HEK293 (cell line): ENCODE results near the gene CPEB3.

ENCODE experiments used
- CTCF ChIA-PET: fragments of 350-600 bp; formaldehyde crosslinking; extraction: SDS; loops from one replicate; lab custom pipeline; 2021; ENCODE audit warnings: antibody characterized with exemption; lab: Yijun Ruan, JAX
- POLR2A ChIA-PET: fragments of 300-600 bp; formaldehyde crosslinking; extraction: SDS; loops from one replicate; lab custom pipeline; 2020; ENCODE audit warnings: antibody characterized with exemption, inconsistent platforms; lab: Yijun Ruan, JAX
- H3K27ac ChIP-seq: fragments of 200-500 bp; sonication (Bioruptor generic); 2 replicates; pipeline ENCODE4 v1.5.1; 2014; ENCODE audit warnings: low read depth, low read length, control low read depth, inconsistent platforms; ENCODE audit errors: extremely low read depth
- H3K36me3 ChIP-seq, 2 experiments: fragments of 200-500 bp in 1 of 2; sonication (Bioruptor generic) in 1 of 2; 1 replicate in 1 of 2; 2 replicates in 1 of 2; pipeline ENCODE4 v1.5.1; 2014 to 2017; ENCODE audit warnings: inconsistent platforms in 2 of 2, low read length in 2 of 2; ENCODE audit not compliant: control insufficient read depth in 2 of 2, insufficient read depth in 1 of 2
- H3K4me1 ChIP-seq: fragments of 200-500 bp; sonication (Bioruptor generic); 2 replicates; pipeline ENCODE4 v1.5.1; 2014; ENCODE audit warnings: mild to moderate bottlenecking, low read length, inconsistent platforms; ENCODE audit not compliant: control insufficient read depth, insufficient read depth
- H3K4me3 ChIP-seq: 2 replicates; pipeline ENCODE4 v1.5.1; 2011; ENCODE audit warnings: low read depth, mild to moderate bottlenecking, control low read depth, low read length, moderate library complexity
- H3K9me3 ChIP-seq: fragments of 200-500 bp; sonication (Bioruptor generic); 2 replicates; pipeline ENCODE4 v1.5.1; 2014; ENCODE audit warnings: low read depth, low read length, inconsistent platforms; ENCODE audit not compliant: control insufficient read depth, insufficient read depth
- MEIS1 ChIP-seq: sonication (generic); formaldehyde crosslinking; IDR thresholded peaks from 2 replicates; pipeline ENCODE4 v1.8.1; 2022; ENCODE audit warnings: missing genetic modification reagents, mild to moderate bottlenecking, borderline replicate concordance
- SCRT2 ChIP-seq: fragments of 450-650 bp; formaldehyde crosslinking; IDR thresholded peaks from 2 replicates; pipeline ENCODE4 v1.5.1; 2016; ENCODE audit warnings: missing biosample characterization, missing genetic modification characterization
- TCF7L2 ChIP-seq: IDR thresholded peaks from 2 replicates; pipeline ENCODE4 v1.6.1; 2011; ENCODE audit warnings: low read depth, mild to moderate bottlenecking, inconsistent platforms, low read length, moderate library complexity, borderline replicate concordance
- ZNF112 ChIP-seq: fragments of 450-650 bp; formaldehyde crosslinking; IDR thresholded peaks from 2 replicates; pipeline ENCODE4 v1.5.0; 2017; ENCODE audit warnings: missing biosample characterization, missing genetic modification characterization
- ZNF140 ChIP-seq: fragments of 450-650 bp; formaldehyde crosslinking; IDR thresholded peaks from 2 replicates; pipeline ENCODE4 v1.5.1; 2016; ENCODE audit warnings: missing biosample characterization, missing genetic modification characterization
- ZNF239 ChIP-seq: fragments of 450-650 bp; formaldehyde crosslinking; IDR thresholded peaks from 2 replicates; pipeline ENCODE4 v1.5.1; 2016; ENCODE audit warnings: missing biosample characterization, missing genetic modification characterization
- ZNF335 ChIP-seq: fragments of 450-650 bp; formaldehyde crosslinking; conservative IDR thresholded peaks from 2 replicates; pipeline ENCODE4 v1.5.1; 2016; ENCODE audit warnings: missing biosample characterization, missing genetic modification characterization
- ZNF404 ChIP-seq: fragments of 450-650 bp; formaldehyde crosslinking; IDR thresholded peaks from 2 replicates; pipeline ENCODE4 v1.5.1; 2017; ENCODE audit warnings: missing biosample characterization, missing genetic modification characterization
- ZNF624 ChIP-seq: fragments of 450-650 bp; formaldehyde crosslinking; IDR thresholded peaks from 2 replicates; pipeline ENCODE4 v1.5.1; 2017; ENCODE audit warnings: missing biosample characterization, missing genetic modification characterization
- ZNF660 ChIP-seq: fragments of 450-650 bp; IDR thresholded peaks from 2 replicates; pipeline ENCODE4 v1.5.1; 2018; ENCODE audit warnings: missing biosample characterization, mild to moderate bottlenecking, missing genetic modification characterization
- TF ChIP-seq, protein P1 (sequence below): fragments of 450-650 bp; formaldehyde crosslinking; IDR thresholded peaks from 2 replicates; pipeline ENCODE4 v1.5.1; 2017; ENCODE audit warnings: missing biosample characterization, missing genetic modification characterization
- TF ChIP-seq, protein P2 (sequence below): fragments of 450-650 bp; formaldehyde crosslinking; IDR thresholded peaks from 2 replicates; pipeline ENCODE4 v1.5.1; 2016; ENCODE audit warnings: missing biosample characterization, missing genetic modification characterization
- TF ChIP-seq, protein P3 (sequence below): fragments of 450-650 bp; formaldehyde crosslinking; IDR thresholded peaks from 2 replicates; pipeline ENCODE4 v1.5.1; 2016; ENCODE audit warnings: missing biosample characterization, missing genetic modification characterization
- TF ChIP-seq, protein P4 (sequence below): fragments of 450-650 bp; formaldehyde crosslinking; IDR thresholded peaks from 2 replicates; pipeline ENCODE4 v1.5.1; 2016; ENCODE audit warnings: missing biosample characterization, missing genetic modification characterization
- TF ChIP-seq, protein P5 (sequence below): fragments of 450-650 bp; formaldehyde crosslinking; IDR thresholded peaks from 2 replicates; pipeline ENCODE4 v1.5.1; 2016; ENCODE audit warnings: missing biosample characterization, missing genetic modification characterization

Gene CPEB3

DNA sequence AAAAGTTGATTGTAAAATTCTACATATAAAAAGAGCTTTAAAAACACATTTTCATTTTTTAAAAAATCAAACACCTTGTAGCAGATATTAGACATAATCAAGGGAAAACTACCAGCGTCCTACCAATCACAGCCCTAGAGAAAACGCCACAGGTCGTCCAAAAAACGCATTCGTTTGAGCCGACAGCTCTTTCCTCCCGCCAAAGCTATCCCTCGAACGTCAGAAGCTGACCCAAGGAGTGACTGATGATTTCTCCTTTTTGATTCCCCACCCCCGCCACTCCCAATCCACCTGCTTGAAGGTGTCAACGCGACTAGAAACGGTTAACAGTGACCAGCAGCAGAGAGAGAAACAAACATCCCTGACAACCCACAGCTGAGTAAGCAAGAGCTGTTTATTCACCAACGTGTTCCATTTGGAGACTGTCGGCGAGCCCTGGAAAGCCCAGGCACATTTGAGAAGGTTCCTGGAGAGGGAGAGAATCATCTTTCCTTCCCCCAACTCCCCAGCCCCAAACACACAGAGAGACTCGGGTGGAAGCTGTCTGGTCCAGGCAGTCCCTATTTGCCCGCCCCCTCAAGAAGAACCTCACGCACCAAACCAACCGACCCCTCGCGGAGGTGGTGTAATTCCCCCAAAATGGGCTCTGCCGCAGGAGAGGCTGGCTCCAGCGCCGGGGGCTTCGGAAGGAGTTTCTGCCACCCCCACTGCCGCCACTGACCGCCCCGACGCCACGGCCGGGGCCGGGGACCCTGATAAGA, 622 bp downstream of the CPEB3 start (continued):
- TF ChIP-seq, protein P1, sequence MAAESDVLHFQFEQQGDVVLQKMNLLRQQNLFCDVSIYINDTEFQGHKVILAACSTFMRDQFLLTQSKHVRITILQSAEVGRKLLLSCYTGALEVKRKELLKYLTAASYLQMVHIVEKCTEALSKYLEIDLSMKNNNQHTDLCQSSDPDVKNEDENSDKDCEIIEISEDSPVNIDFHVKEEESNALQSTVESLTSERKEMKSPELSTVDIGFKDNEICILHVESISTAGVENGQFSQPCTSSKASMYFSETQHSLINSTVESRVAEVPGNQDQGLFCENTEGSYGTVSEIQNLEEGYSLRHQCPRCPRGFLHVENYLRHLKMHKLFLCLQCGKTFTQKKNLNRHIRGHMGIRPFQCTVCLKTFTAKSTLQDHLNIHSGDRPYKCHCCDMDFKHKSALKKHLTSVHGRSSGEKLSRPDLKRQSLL, result peak; percentile 87
- TF ChIP-seq, protein P2, sequence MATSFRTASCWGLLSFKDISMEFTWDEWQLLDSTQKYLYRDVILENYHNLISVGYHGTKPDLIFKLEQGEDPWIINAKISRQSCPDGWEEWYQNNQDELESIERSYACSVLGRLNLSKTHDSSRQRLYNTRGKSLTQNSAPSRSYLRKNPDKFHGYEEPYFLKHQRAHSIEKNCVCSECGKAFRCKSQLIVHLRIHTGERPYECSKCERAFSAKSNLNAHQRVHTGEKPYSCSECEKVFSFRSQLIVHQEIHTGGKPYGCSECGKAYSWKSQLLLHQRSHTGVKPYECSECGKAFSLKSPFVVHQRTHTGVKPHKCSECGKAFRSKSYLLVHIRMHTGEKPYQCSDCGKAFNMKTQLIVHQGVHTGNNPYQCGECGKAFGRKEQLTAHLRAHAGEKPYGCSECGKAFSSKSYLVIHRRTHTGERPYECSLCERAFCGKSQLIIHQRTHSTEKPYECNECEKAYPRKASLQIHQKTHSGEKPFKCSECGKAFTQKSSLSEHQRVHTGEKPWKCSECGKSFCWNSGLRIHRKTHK, result no peak
- no peak for TF ChIP-seq ZNF624 (tag by site-specific recombination)
- TF ChIP-seq, protein P3, sequence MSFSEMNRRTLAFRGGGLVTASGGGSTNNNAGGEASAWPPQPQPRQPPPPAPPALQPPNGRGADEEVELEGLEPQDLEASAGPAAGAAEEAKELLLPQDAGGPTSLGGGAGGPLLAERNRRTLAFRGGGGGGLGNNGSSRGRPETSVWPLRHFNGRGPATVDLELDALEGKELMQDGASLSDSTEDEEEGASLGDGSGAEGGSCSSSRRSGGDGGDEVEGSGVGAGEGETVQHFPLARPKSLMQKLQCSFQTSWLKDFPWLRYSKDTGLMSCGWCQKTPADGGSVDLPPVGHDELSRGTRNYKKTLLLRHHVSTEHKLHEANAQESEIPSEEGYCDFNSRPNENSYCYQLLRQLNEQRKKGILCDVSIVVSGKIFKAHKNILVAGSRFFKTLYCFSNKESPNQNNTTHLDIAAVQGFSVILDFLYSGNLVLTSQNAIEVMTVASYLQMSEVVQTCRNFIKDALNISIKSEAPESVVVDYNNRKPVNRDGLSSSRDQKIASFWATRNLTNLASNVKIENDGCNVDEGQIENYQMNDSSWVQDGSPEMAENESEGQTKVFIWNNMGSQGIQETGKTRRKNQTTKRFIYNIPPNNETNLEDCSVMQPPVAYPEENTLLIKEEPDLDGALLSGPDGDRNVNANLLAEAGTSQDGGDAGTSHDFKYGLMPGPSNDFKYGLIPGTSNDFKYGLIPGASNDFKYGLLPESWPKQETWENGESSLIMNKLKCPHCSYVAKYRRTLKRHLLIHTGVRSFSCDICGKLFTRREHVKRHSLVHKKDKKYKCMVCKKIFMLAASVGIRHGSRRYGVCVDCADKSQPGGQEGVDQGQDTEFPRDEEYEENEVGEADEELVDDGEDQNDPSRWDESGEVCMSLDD (tag by site-specific recombination), result no peak
- TF ChIP-seq ZNF112, result no peak

DNA sequence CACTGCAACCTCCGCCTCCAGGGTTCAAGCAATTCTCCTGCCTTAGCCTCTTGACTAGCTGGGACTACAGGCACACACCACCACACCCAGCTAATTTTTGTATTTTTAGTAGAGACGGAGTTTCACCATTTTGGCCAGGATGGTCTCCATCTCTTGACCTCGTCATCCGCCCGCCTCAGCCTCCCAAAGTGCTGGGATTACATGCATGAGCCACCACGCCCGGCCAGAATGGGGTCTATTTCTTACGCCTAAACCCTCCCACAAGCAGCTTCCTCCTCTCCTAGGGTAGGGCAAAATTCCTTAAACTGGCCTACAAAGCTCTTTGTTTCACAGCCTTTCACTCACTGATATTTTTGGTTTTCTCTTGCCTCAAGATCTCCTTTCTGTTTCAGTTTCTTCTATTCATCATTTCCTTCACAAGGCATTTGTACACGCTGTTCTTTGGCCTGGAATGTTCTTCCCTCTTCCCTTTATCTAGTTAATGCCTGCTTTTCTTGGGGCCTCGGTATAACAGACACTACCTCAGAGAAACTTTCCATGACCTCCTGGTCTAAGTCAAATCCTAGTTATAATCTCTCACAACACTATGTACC, 6.7 kb downstream of the CPEB3 start:
- POLR2A ChIA-PET, result no interaction called here

DNA sequence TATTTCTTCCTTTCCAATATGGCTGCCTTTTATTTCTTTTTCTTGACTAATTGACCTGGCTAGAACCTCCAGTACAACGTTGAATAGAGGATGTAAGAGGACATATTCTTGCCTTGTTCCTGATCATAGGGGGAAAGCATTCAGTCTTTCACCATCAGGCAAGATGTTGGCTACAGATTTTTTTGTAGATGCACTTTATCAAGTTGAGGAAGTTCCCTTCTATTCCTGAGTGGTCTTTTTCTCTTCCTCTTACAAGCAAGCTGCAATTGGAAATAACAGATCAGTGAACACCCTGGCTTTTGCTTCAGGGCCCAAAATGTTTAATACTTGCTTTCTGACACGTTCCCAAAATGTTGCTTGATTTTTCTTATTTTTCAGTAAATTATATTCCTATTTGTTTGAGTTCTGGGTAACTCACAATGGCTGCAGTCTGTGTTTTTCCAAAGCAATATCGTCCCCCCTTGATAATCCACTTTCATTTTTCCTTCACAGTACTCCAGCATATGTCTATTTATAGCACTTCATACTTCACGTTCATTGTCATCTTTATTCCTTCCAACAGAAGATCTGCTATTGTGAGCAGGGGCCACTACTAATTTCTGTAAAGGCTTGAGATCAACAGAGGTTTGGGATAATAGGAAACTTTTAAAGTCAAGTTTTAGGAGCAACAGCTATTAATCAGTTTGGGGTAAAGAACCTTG, 11.7 kb downstream of the CPEB3 start:
- no peaks in the 10 kb centered on the region for H3K9me3 ChIP-seq
- POLR2A ChIA-PET, result no interaction called here
- H3K4me1 ChIP-seq, result no peaks in the 10 kb centered on the region
- TF ChIP-seq SCRT2 (tag by site-specific recombination) (no peak), ZNF140 (tag by site-specific recombination) (no peak)
- no peak overlapping the region for H3K27ac ChIP-seq
- CTCF ChIA-PET, result interaction anchor here (0.6 kb wide), 1 partner anchor 110 kb away, joined by 5 read pairs; no protein-coding TSS in a partner anchor
- H3K36me3 ChIP-seq, result no peaks in the 10 kb centered on the region; a peak in 1 of 3 replicates
- no peak overlapping the region for H3K4me3 ChIP-seq

More for the DNA sequence above, 6.7 kb downstream of the CPEB3 start:
- no peak for TF ChIP-seq ZNF239
- TF ChIP-seq ZNF404 (tag by site-specific recombination), result no peak
- no peak for TF ChIP-seq TCF7L2
- no peak for TF ChIP-seq ZNF335 (tag by site-specific recombination)
- TF ChIP-seq ZNF660 (tag by site-specific recombination), result no peak
- no peak for TF ChIP-seq MEIS1 (CRISPR knock-in tag)
- TF ChIP-seq, protein P4, sequence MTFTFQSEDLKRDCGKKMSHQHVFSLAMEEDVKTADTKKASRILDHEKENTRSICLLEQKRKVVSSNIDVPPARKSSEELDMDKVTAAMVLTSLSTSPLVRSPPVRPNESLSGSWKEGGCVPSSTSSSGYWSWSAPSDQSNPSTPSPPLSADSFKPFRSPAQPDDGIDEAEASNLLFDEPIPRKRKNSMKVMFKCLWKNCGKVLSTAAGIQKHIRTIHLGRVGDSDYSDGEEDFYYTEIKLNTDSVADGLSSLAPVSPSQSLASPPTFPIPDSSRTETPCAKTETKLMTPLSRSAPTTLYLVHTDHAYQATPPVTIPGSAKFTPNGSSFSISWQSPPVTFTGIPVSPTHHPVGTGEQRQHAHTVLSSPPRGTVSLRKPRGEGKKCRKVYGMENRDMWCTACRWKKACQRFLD (tag by site-specific recombination), result no peak
- TF ChIP-seq, protein P5, sequence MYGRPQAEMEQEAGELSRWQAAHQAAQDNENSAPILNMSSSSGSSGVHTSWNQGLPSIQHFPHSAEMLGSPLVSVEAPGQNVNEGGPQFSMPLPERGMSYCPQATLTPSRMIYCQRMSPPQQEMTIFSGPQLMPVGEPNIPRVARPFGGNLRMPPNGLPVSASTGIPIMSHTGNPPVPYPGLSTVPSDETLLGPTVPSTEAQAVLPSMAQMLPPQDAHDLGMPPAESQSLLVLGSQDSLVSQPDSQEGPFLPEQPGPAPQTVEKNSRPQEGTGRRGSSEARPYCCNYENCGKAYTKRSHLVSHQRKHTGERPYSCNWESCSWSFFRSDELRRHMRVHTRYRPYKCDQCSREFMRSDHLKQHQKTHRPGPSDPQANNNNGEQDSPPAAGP (tag by site-specific recombination), result no peak
- no peaks in the 10 kb centered on the region for H3K9me3 ChIP-seq
- H3K4me3 ChIP-seq, result no peak overlapping the region
- H3K4me1 ChIP-seq, result no peaks in the 10 kb centered on the region
- CTCF ChIA-PET, result interaction anchor here (0.7 to 1.1 kb wide), 2 partner anchors 73 to 124 kb away, joined by 3 read pairs; no protein-coding TSS in a partner anchor
- no peaks in the 10 kb centered on the region; a peak in 1 of 3 replicates for H3K36me3 ChIP-seq
- H3K27ac ChIP-seq, result no peak overlapping the region
